HG03378 (cell line): Measurements from ENCODE around the gene ANKRD66.
"Not testable (repeated sequence)": the region's sequence is repeated elsewhere in the genome, so short reads cannot be mapped to it uniquely, and the experiment has no call there.

Experiments
- ATAC-seq: cut with Tn5 transposase; IDR thresholded peaks from one replicate; pipeline ENCODE4 v1.9.1; 2021; ENCODE audit warnings: mild to moderate bottlenecking, moderate library complexity; ENCODE audit not compliant: unreplicated experiment

Gene ANKRD66

GRCh38 chr6:46746696-46747095 is at the start of gene ANKRD66:
Gene ANKRD66, plus strand, starts transcription at chr6:46746933. Its CDS starts 5,016 bp downstream, at chr6:46751949.
- ATAC-seq: no peak

DNA sequence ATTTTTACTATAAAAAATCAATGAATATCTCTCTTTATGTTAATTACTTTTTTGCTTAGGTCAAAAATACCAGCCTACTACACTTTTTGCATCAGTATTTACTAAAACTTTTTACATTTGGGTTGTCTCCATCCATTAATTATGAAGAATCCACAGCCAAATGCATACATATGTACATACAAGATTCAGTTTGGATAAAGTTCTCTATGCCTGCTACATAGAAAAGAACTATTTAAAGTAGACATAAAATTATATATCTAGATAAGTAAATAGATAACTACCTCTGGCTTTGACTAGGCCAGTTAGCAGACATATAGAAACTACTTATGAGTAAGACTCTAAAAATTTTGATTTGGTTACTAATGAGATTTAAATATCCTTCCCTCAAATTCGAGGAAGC is 46.8 kb upstream of the ANKRD66 start:
- ATAC-seq: no peak

GRCh38 chr6:46704562-46704961 is 42.2 kb upstream of the ANKRD66 start:
- no peak for ATAC-seq

DNA sequence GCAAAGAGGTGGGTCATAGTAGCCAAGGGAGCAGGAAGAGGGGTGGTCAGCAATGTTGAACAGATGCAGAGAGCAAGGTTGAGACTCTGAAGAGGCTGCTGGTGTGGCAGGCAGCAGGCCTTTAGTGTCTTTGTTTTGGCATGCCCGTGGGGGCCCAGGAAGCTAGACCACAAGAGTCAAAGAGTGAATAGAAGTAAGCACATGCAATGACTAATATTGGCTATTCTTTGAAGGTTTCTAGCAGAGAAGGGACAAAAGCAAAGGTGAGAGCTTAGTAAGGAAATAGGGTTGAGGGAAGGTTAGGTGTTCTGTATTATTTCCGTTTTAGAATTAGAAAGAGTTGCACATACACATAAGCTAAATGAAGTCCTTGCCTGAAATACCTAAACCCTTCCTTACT is 40.3 kb upstream of the ANKRD66 start:
- ATAC-seq: no peak

DNA sequence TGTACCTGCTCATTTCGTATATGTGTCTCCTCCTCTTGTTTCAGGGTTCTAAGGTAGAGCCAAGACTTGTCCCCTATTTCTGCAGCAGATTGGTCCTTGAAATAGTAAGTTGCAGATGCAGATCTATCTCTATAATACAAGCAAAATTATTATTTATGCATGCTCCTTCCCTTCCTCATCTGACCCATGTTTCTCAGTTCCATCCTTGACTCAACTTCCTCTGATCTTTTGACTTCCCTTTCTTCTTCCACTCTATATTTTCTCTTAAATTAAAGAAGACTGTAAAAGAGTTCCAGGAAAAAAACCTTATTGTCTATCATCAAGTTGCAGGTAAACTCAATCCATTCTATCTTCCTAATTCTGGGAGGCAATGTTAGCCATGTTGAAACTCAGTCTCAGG is 35.2 kb upstream of the ANKRD66 start:
- no peak for ATAC-seq

DNA sequence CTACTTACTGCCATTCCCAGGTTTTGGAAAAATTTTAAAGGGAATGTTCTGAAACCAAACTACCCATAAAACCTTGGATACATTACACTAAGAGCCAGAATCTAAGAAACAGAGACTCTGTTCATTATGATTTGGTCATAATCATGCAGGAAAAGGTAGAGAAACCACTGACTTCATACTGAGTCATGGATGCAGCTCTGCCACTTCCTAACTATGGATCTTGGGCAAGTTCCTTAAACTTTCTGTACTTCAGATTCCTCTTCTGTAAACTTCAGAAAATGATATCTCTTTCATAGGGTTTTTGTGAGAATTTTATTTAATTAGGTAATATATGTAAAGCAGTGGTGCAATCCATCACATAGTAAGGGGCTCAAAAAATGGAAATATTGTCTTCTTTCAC is 31.6 kb upstream of the ANKRD66 start:
- no peak for ATAC-seq

DNA sequence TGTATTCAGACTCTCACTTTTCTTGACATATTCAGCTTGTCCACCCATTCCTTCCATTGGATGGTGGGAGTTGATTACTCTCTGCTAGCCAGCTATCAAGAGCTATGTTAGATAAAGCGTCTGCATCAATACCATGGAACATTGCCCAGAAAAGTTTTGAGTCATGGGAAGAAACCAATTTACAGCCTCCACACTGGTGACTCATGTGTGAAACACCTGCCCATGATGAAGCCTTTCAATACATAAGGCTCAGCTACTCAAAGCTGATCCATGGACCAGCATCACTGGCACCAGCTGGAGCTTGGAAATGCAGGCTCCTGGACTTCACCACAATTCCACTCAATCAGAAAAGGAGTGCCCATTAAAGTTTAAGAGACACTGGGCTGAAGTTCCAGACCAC is 27.6 kb upstream of the ANKRD66 start:
- no peak for ATAC-seq

DNA sequence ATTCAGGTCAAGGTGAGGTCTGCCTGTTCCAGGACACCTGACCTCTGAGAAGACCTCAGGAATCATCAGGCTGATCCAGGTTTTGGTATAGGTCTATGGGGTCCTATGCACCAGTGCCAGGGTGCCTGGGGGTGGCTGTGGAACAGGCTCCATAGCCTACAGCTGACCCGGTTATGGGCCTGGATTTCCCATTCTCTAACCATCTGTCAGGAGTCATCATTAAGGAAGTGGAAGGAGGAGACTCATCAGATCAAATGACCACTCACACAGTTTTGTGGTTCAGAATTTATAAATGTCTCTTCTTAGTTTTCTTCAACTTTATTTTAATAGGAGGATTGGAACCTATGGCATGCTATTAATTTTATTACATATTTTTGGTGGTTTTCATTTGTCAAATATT is 26.3 kb upstream of the ANKRD66 start:
- ATAC-seq: no peak

- ATAC-seq: no peak
Measured at GRCh38 chr6:46729787-46730326, 16.9 kb upstream of the ANKRD66 start.

DNA sequence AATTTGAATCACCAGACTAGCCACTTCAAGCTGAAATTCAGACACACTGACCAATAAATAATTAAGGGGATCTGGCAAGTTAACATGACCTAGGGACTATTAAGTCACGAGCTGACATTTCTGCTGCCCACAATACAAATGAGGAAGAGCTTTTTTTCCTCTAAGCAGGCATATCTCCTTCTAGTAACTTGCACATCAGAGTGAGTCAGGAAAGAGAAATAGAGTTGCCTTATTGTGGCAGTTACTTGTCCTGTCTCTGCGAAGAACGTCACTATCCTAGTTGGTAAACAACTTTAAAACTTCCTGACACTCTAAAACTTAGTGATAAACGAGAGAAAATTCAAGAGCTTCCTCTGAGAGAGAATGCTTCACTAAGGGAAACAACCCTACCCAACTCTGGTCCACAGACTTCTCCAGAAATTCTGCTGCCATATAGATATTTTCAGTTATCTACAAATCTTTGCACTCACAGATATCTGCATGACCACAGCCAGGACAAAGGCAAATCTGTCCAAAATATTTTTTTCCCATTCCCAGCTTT is 15.7 kb upstream of the ANKRD66 start:
- ATAC-seq: no peak

DNA sequence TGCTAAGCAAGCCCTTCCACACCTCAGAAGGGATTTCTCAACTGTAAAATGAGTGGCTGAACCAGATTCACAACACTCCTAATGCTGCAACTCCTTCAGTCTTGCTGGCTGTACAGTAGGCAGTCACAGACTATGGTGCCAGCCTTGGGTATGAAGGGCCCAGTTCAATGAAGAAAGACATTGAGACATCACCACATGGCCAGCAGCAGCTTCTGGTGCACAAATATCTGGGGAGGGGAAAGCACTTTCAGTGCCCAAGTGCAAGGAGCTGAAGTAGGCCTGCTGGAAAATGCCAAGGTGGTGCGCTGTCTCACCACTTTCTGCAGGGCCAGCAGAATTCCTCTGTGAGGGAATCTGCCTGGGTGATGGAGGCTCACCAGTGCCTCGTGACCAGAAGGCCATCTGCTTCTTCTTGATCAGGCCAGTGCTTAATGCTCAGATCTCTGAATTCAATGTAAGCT is 13.4 kb upstream of the ANKRD66 start:
- ATAC-seq: no peak

DNA sequence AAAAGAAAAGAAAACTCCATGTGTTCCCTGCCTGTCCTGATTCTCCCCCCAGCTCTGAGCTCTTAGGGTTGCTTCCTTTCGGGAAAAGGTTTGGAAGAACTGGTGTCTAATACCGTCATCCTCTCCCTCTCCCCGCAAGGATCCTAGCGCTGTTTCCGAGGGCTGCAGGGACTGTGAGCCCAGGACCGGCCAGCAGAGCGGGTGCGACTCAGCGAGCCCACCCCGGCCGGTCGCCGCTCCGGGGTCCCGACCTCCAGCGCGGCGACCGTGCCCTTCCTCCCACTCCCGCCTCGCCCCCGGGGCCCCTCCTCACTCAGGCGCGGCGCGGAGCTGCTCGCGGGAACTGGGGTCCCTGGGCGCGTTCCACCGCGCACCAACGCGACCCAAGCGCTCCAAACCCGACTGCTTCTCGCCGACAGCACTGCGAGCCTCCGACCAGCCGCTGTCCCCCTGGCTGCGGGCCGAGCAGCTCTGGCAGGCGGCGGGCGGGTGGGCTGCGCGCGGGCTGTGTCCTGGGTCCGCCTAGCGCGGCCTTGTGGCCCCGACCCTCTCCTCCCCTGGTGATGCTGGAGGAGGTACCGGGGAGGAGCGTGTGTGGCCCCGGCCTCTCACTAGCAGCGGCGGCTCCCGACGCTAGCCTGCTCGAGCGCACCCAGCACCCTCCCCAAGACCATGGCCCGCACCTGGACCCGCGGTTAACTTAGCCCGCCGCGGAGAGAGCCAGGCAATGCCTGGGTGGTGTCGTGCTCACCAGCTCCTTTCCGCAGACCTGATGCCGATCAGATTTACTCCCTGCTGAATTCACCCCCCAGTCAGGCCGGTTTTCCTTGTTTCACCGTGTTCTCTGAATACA is 11.6 kb upstream of the ANKRD66 start, which contains the start of gene PLA2G7:
TSS of gene PLA2G7 (minus strand) at position 509 of the 853 bp plus-strand sequence. CDS start 12,484 bp downstream, outside the sequence.
- ATAC-seq: no peak

GRCh38 chr6:46735720-46736031 is 11.1 kb upstream of the ANKRD66 start:
- no peak for ATAC-seq

DNA sequence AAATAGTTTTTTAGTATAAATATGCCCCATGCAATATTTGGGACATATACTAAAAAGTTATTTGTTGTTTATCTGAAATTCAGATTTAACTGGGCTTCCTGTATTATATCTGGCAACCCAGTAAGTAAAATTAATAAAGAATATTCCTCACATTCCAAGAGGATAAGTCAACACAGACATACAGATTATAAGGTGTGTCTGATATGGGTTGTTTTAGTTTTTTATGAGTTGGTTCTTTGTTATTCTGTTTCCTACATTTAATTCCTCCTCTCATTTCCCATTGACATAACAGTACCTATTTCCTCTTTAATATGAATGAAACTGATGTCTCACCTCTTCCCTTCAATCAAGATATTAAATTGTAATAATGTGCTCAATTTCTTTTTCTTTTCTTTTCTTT is 9.8 kb upstream of the ANKRD66 start:
- ATAC-seq: no peak

GRCh38 chr6:46741482-46741881 is 5.3 kb upstream of the ANKRD66 start:
- ATAC-seq: no peak

DNA sequence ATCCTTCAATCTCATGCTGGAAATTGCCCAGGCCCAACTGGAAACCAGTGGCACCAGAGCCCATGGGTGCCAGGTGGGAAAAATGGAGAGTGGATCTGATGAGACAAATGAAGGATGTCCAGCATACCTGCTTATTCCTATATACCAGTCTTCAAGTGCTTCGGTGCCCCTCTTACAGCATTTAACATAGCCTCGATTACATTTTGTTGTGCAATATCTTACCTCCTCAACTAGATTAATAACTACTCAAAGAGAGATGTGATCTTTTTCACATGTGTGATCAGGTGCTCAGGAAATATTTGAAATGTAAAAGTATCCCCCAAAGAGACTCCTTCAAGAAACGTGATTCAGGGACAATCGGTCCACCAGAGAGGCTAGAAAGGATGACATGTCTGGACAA is 4.8 kb upstream of the ANKRD66 start:
- no peak for ATAC-seq

- no peak for ATAC-seq
Measured at GRCh38 chr6:46743425-46744158, 3.1 kb upstream of the ANKRD66 start.

DNA sequence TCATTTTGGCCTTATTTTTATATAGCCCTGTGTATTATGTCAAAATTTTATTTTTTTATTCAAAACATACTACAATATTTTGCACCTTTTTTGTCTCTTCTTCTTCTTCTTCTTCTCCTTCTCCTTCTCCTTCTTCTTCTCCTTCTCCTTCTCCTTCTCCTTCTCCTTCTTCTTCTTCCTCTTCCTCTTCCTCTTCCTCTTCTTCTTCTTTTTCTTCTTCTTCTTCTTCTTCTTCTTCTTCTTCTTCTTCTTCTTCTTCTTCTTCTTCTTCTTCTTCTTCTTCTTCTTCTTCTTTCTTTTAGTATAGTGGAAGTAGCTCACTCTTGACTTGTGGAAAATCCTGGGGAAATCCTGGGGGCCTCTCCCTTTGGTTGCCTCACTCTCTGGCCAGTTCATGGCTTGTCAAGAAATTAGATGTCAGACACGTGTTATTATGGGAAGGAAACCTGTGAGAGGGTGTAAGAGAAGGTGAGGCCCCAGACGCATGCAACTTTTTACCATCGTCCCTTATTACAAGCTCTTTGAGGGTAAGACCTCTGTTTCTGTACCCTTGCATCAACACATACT is 2.5 kb upstream of the ANKRD66 start:
- ATAC-seq: not testable (repeated sequence)

- ATAC-seq: no peak
Measured at GRCh38 chr6:46745973-46746372, 760 bp upstream of the ANKRD66 start.

- ATAC-seq: no peak
Measured at GRCh38 chr6:46748940-46749503, 2.3 kb downstream of the ANKRD66 start.

- no peak for ATAC-seq
Measured at GRCh38 chr6:46749731-46750130, 3.0 kb downstream of the ANKRD66 start.
